Fibroblast of skin of right biceps (primary cell): ENCODE measurements around the gene MFAP3L.
A peak's percentile ranks its signal among the peaks of the same experiment; 100 is the strongest.
"Not testable (repeated sequence)": the region's sequence is repeated elsewhere in the genome, so short reads cannot be mapped to it uniquely, and the experiment has no call there.

Experiments
- DNase-seq: peaks from one replicate; pipeline ENCODE4 v3.0.0-alpha.2; 2013

MFAP3L gene

GRCh38 chr4:170026253-170027021, at the start of gene MFAP3L:
Gene MFAP3L (minus strand): TSS chr4:170026395. CDS start chr4:170005877, 20,518 bp downstream.
- peak; percentile 93 for DNase-seq

GRCh38 chr4:170071196-170071595, 45.0 kb upstream of the MFAP3L start:
- DNase-seq, result no peak

GRCh38 chr4:170068438-170069128, 42.4 kb upstream of the MFAP3L start:
- DNase-seq, result no peak

GRCh38 chr4:170059421-170059820, 33.2 kb upstream of the MFAP3L start:
- DNase-seq, result no peak

- DNase-seq, result no peak
Measured at GRCh38 chr4:170058826-170059225, 32.6 kb upstream of the MFAP3L start.

GRCh38 chr4:170057866-170058265, 31.7 kb upstream of the MFAP3L start:
- DNase-seq, result no peak

GRCh38 chr4:170052919-170053318, 26.7 kb upstream of the MFAP3L start:
- no peak for DNase-seq

- DNase-seq, result no peak
Measured at GRCh38 chr4:170051402-170051801, 25.2 kb upstream of the MFAP3L start.

GRCh38 chr4:170049766-170050165, 23.6 kb upstream of the MFAP3L start:
- DNase-seq, result no peak

- peak; percentile 68 for DNase-seq
Measured at GRCh38 chr4:170047771-170048354, 21.7 kb upstream of the MFAP3L start.

- not testable (repeated sequence) for DNase-seq
Measured at GRCh38 chr4:170046156-170046555, 20.0 kb upstream of the MFAP3L start.

- no peak for DNase-seq
Measured at GRCh38 chr4:170040031-170040680, 14.0 kb upstream of the MFAP3L start.

- no peak for DNase-seq
Measured at GRCh38 chr4:170038769-170039168, 12.6 kb upstream of the MFAP3L start.

- DNase-seq, result no peak
Measured at GRCh38 chr4:170038232-170038631, 12.0 kb upstream of the MFAP3L start.

GRCh38 chr4:170037481-170037880, 11.3 kb upstream of the MFAP3L start:
- DNase-seq, result no peak

- no peak for DNase-seq
Measured at GRCh38 chr4:170035845-170036244, 9.7 kb upstream of the MFAP3L start.

- no peak for DNase-seq
Measured at GRCh38 chr4:170035231-170035630, 9.0 kb upstream of the MFAP3L start.

- DNase-seq, result no peak
Measured at GRCh38 chr4:170033999-170034398, 7.8 kb upstream of the MFAP3L start.

- peak; percentile 37 for DNase-seq
Measured at GRCh38 chr4:170030121-170030520, 3.9 kb upstream of the MFAP3L start.

- peak; percentile 98 for DNase-seq
Measured at GRCh38 chr4:170027181-170027829, 1.1 kb upstream of the MFAP3L start.

- DNase-seq, result peak; percentile 14
Measured at GRCh38 chr4:170025523-170026252, 507 bp downstream of the MFAP3L start.

GRCh38 chr4:170022211-170022610, 4.0 kb downstream of the MFAP3L start:
- no peak for DNase-seq
